GM19455 (cell line): ENCODE data around the gene TXNRD1.
"Not testable (repeated sequence)": the region's sequence is repeated elsewhere in the genome, so short reads cannot be mapped to it uniquely, and the experiment has no call there.

Experiments used
- ATAC-seq: cut with Tn5 transposase; IDR thresholded peaks from one replicate; pipeline ENCODE4 v1.9.1; 2021; ENCODE audit not compliant: unreplicated experiment

Gene TXNRD1

GRCh38 chr12:104320627-104321024, 105.0 kb downstream of the TXNRD1 start:
- no peak for ATAC-seq

GRCh38 chr12:104321949-104322348, 106.4 kb downstream of the TXNRD1 start:
- no peak for ATAC-seq

- ATAC-seq: not testable (repeated sequence)
Observed at GRCh38 chr12:104322533-104322932, 107.0 kb downstream of the TXNRD1 start.

- no peak for ATAC-seq
Observed at GRCh38 chr12:104323899-104324298, 108.3 kb downstream of the TXNRD1 start.

- ATAC-seq: not testable (repeated sequence)
Observed at GRCh38 chr12:104328278-104328677, 112.7 kb downstream of the TXNRD1 start.

GRCh38 chr12:104328790-104329189, 113.2 kb downstream of the TXNRD1 start:
- ATAC-seq: no peak

- no peak for ATAC-seq
Observed at GRCh38 chr12:104329707-104330532, 114.3 kb downstream of the TXNRD1 start.

GRCh38 chr12:104331376-104331775, 115.8 kb downstream of the TXNRD1 start:
- no peak for ATAC-seq

GRCh38 chr12:104332273-104332672, 116.7 kb downstream of the TXNRD1 start:
- ATAC-seq: not testable (repeated sequence)

GRCh38 chr12:104333692-104334255, 118.2 kb downstream of the TXNRD1 start:
- no peak for ATAC-seq

- no peak for ATAC-seq
Observed at GRCh38 chr12:104334581-104334980, 119.0 kb downstream of the TXNRD1 start.

- no peak for ATAC-seq
Observed at GRCh38 chr12:104336115-104336514, 120.5 kb downstream of the TXNRD1 start.

GRCh38 chr12:104337030-104337558, 121.5 kb downstream of the TXNRD1 start:
- ATAC-seq: no peak

GRCh38 chr12:104339663-104340062, 124.1 kb downstream of the TXNRD1 start:
- no peak for ATAC-seq

- no peak for ATAC-seq
Observed at GRCh38 chr12:104340177-104340576, 124.6 kb downstream of the TXNRD1 start.

GRCh38 chr12:104340925-104341611, 125.5 kb downstream of the TXNRD1 start:
- ATAC-seq: no peak

- no peak for ATAC-seq
Observed at GRCh38 chr12:104342147-104342546, 126.6 kb downstream of the TXNRD1 start.

GRCh38 chr12:104342635-104343249, 127.2 kb downstream of the TXNRD1 start:
- no peak for ATAC-seq

- no peak for ATAC-seq
Observed at GRCh38 chr12:104344682-104345081, 129.1 kb downstream of the TXNRD1 start.

GRCh38 chr12:104345234-104346066, 129.9 kb downstream of the TXNRD1 start:
- no peak for ATAC-seq
